Stimulated activated CD8-positive, alpha-beta memory T cell treated with anti-CD3 and anti-CD28 coated beads, Interleukin-4, amount 100 ng/mL, for 48 hours (primary cell): ENCODE results near the gene MEIS2.

ENCODE experiments used
- DNase-seq: peaks from one replicate; pipeline ENCODE4 v3.0.0-alpha.2; 2020

Gene MEIS2

GRCh38 chr15:37037850-37038715, 62.3 kb downstream of the MEIS2 start:
- DNase-seq = no peak

- DNase-seq = no peak
These were observed 63.2 kb downstream of the MEIS2 start for GRCh38 chr15:37037071-37037655.

- DNase-seq = no peak
These were observed 65.3 kb downstream of the MEIS2 start for GRCh38 chr15:37034835-37035748.

- no peak for DNase-seq
These were observed 66.0 kb downstream of the MEIS2 start for GRCh38 chr15:37034392-37034791.

- no peak for DNase-seq
These were observed 68.1 kb downstream of the MEIS2 start for GRCh38 chr15:37032091-37032775.

- DNase-seq = no peak
These were observed 69.2 kb downstream of the MEIS2 start for GRCh38 chr15:37031198-37031597.

- no peak for DNase-seq
These were observed 71.6 kb downstream of the MEIS2 start for GRCh38 chr15:37028625-37029296.

- DNase-seq = no peak
These were observed 79.5 kb downstream of the MEIS2 start for GRCh38 chr15:37020852-37021251.

- DNase-seq = no peak
These were observed 80.6 kb downstream of the MEIS2 start for GRCh38 chr15:37019479-37020433.

- no peak for DNase-seq
These were observed 83.2 kb downstream of the MEIS2 start for GRCh38 chr15:37017031-37017625.

GRCh38 chr15:37016231-37016630, 84.1 kb downstream of the MEIS2 start:
- DNase-seq = no peak

GRCh38 chr15:37015451-37015850, 84.9 kb downstream of the MEIS2 start:
- DNase-seq = no peak

- DNase-seq = no peak
These were observed 85.3 kb downstream of the MEIS2 start for GRCh38 chr15:37015035-37015434.

- no peak for DNase-seq
These were observed 85.8 kb downstream of the MEIS2 start for GRCh38 chr15:37014566-37014965.

GRCh38 chr15:37014137-37014536, 86.2 kb downstream of the MEIS2 start:
- DNase-seq = no peak

GRCh38 chr15:37010595-37010994, 89.8 kb downstream of the MEIS2 start:
- DNase-seq = no peak

- DNase-seq = no peak
These were observed 91.1 kb downstream of the MEIS2 start for GRCh38 chr15:37009288-37009687.

- no peak for DNase-seq
These were observed 92.1 kb downstream of the MEIS2 start for GRCh38 chr15:37008205-37008604.

GRCh38 chr15:37007301-37007700, 93.0 kb downstream of the MEIS2 start:
- no peak for DNase-seq

- DNase-seq = no peak
These were observed 95.2 kb downstream of the MEIS2 start for GRCh38 chr15:37004981-37005735.
